Suprapubic skin (tissue), 3 donors: Measurements from ENCODE around the gene REV1.

ENCODE experiments used
- EP300 ChIP-seq: sonication (generic); formaldehyde crosslinking; IDR thresholded peaks from one replicate; pipeline ENCODE4 v1.6.1; 2017; ENCODE audit warnings: antibody characterized with exemption
- POLR2A ChIP-seq, 2 donors: fragments of 450-650 bp; IDR thresholded peaks; one replicate each; pipeline ENCODE4 v1.6.1; 2017; ENCODE audit warnings: antibody characterized with exemption in 2 of 2, mild to moderate bottlenecking in 2 of 2, moderate library complexity in 2 of 2
- TF ChIP-seq, protein P1 (sequence below), 2 donors: fragments of 200-600 bp in 1 of 2; fragments of 450-650 bp in 1 of 2; sonication (generic) in 1 of 2; IDR thresholded peaks; one replicate each; pipeline ENCODE4 v1.5.1; 2016 to 2019; ENCODE audit warnings: antibody characterized with exemption in 2 of 2, mild to moderate bottlenecking in 1 of 2, moderate library complexity in 1 of 2

DNA sequence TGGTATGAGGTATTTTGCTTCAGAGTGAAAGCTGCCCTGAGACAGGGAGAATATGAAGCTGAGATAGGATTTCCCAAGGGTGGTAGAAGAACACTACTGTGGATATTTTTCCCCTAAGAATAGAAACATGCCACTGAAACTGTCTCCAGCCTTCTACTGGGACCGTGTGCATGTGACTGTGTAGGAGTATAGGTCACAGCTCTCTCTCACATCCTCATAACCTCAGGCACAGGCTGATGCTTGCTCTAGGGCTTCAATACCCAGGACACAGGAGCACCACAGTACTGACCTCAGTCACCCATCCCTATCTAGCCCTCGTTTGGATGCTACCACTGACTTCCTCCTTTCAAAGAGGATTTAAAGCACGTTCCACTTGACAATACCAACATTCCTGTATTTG lies 67.2 kb downstream of the REV1 start:
- TF ChIP-seq, protein P1, sequence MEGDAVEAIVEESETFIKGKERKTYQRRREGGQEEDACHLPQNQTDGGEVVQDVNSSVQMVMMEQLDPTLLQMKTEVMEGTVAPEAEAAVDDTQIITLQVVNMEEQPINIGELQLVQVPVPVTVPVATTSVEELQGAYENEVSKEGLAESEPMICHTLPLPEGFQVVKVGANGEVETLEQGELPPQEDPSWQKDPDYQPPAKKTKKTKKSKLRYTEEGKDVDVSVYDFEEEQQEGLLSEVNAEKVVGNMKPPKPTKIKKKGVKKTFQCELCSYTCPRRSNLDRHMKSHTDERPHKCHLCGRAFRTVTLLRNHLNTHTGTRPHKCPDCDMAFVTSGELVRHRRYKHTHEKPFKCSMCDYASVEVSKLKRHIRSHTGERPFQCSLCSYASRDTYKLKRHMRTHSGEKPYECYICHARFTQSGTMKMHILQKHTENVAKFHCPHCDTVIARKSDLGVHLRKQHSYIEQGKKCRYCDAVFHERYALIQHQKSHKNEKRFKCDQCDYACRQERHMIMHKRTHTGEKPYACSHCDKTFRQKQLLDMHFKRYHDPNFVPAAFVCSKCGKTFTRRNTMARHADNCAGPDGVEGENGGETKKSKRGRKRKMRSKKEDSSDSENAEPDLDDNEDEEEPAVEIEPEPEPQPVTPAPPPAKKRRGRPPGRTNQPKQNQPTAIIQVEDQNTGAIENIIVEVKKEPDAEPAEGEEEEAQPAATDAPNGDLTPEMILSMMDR (IDR thresholded peaks at IDR 0.05) = no peak
- TF ChIP-seq EP300 = no peak
- TF ChIP-seq POLR2A (IDR thresholded peaks at IDR 0.05) = no peak
